ENCODE results near the gene EFCAB9.
A peak's percentile ranks its signal among the peaks of the same experiment; 100 is the strongest.

The EFCAB9 gene

GRCh38 chr5:172186114-172186695, 7.8 kb upstream of the EFCAB9 start:
- H3K27ac ChIP-seq (ENCODE audit: low read depth, low read length, poor library complexity, severe bottlenecking) = peak overlapping the region; percentile 78

GRCh38 chr5:172187118-172188032, 6.6 kb upstream of the EFCAB9 start:
- H2AFZ ChIP-seq (ENCODE audit: low read length) = no peak overlapping the region
- H3K79me2 ChIP-seq (ENCODE audit: insufficient read depth, low read length) = peaks cover 34% of the 10 kb centered on the region
- no peaks in the 10 kb centered on the region for H3K9me2 ChIP-seq (ENCODE audit: low read depth, low read length)
- H3K4me2 ChIP-seq (ENCODE audit: low read length) = peak overlapping the region; percentile 94
- H4K20me1 ChIP-seq (ENCODE audit: insufficient read depth, low read length) = no peaks in the 10 kb centered on the region
- H3K27me3 ChIP-seq (ENCODE audit: insufficient read depth, low read length) = no peaks in the 10 kb centered on the region
- no peaks in the 10 kb centered on the region for H3F3A ChIP-seq (ENCODE audit: insufficient read depth, low read length)
- peak overlapping the region; percentile 71 for H3K9ac ChIP-seq (ENCODE audit: low read length)
- peaks cover 42% of the 10 kb centered on the region for H3K4me1 ChIP-seq (ENCODE audit: insufficient read depth, low read length, severe bottlenecking)
- TF ChIP-seq EZH2 (IDR thresholded peaks at IDR 0.05; ENCODE audit: borderline replicate concordance, low read length) (no peak), CTCF (IDR thresholded peaks at IDR 0.05; ENCODE audit: low read length) (peak; percentile 12; the same call in 1 of the 2 replicates)
- peaks cover 14% of the 10 kb centered on the region; the same call in 1 of the 2 replicates for H3K36me3 ChIP-seq (ENCODE audit: insufficient read depth, low read length)
- no peaks in the 10 kb centered on the region for H3K9me3 ChIP-seq (ENCODE audit: low read length)
- H3K27ac ChIP-seq (ENCODE audit: low read depth, low read length, poor library complexity, severe bottlenecking) = peak overlapping the region; percentile 78
- H3K4me3 ChIP-seq (ENCODE audit: low read depth, low read length, poor library complexity, severe bottlenecking) = peak overlapping the region; percentile 76

More at GRCh38 chr5:172186114-172186695, 7.8 kb upstream of the EFCAB9 start:
- peaks cover 34% of the 10 kb centered on the region for H3K79me2 ChIP-seq (ENCODE audit: insufficient read depth, low read length)
- H3K4me1 ChIP-seq (ENCODE audit: insufficient read depth, low read length, severe bottlenecking) = peaks cover 42% of the 10 kb centered on the region
- no peaks in the 10 kb centered on the region for H3K9me3 ChIP-seq (ENCODE audit: low read length)
- H3K9ac ChIP-seq (ENCODE audit: low read length) = peak overlapping the region; percentile 71
- TF ChIP-seq CTCF (IDR thresholded peaks at IDR 0.05; ENCODE audit: low read length) = no peak
- TF ChIP-seq EZH2 (IDR thresholded peaks at IDR 0.05; ENCODE audit: borderline replicate concordance, low read length) = no peak
- H3K4me2 ChIP-seq (ENCODE audit: low read length) = peak overlapping the region; percentile 94
- H4K20me1 ChIP-seq (ENCODE audit: insufficient read depth, low read length) = no peaks in the 10 kb centered on the region
- no peaks in the 10 kb centered on the region for H3F3A ChIP-seq (ENCODE audit: insufficient read depth, low read length)
- H3K9me2 ChIP-seq (ENCODE audit: low read depth, low read length) = no peaks in the 10 kb centered on the region
- no peak overlapping the region for H2AFZ ChIP-seq (ENCODE audit: low read length)
- H3K4me3 ChIP-seq (ENCODE audit: low read depth, low read length, poor library complexity, severe bottlenecking) = peak overlapping the region; percentile 76
- no peaks in the 10 kb centered on the region for H3K27me3 ChIP-seq (ENCODE audit: insufficient read depth, low read length)
- peaks cover 14% of the 10 kb centered on the region; the same call in 1 of the 2 replicates for H3K36me3 ChIP-seq (ENCODE audit: insufficient read depth, low read length)

- Histone ChIP-seq H3K79me2 (ENCODE audit: insufficient read depth, low read length) (peaks cover 31% of the 10 kb centered on the region), H3K4me3 (ENCODE audit: low read depth, low read length, poor library complexity, severe bottlenecking) (peak within 1 kb of the TSS; percentile 76), H3K4me2 (ENCODE audit: low read length) (peak within 1 kb of the TSS; percentile 94), H4K20me1 (ENCODE audit: insufficient read depth, low read length) (no peaks in the 10 kb centered on the region), H3K27ac (ENCODE audit: low read depth, low read length, poor library complexity, severe bottlenecking) (peak within 1 kb of the TSS; percentile 57), H3K9ac (ENCODE audit: low read length) (peak within 1 kb of the TSS; percentile 71), H3K4me1 (ENCODE audit: insufficient read depth, low read length, severe bottlenecking) (peaks cover 44% of the 10 kb centered on the region), H3K9me3 (ENCODE audit: low read length) (no peaks in the 10 kb centered on the region), H3K9me2 (ENCODE audit: low read depth, low read length) (no peaks in the 10 kb centered on the region), H3F3A (ENCODE audit: insufficient read depth, low read length) (no peaks in the 10 kb centered on the region), H2AFZ (ENCODE audit: low read length) (no peak within 1 kb of the TSS), H3K27me3 (ENCODE audit: insufficient read depth, low read length) (no peaks in the 10 kb centered on the region), H3K36me3 (ENCODE audit: insufficient read depth, low read length) (peaks cover 9% of the 10 kb centered on the region; the same call in 1 of the 2 replicates)
- TF ChIP-seq EZH2 (IDR thresholded peaks at IDR 0.05; ENCODE audit: borderline replicate concordance, low read length) = no peak
- TF ChIP-seq CTCF (IDR thresholded peaks at IDR 0.05; ENCODE audit: low read length) = peak; percentile 94
Measured at GRCh38 chr5:172188033-172188892, 5.7 kb upstream of the EFCAB9 start, which contains the start of gene STK10. Gene STK10 (minus strand): TSS chr5:172188224. CDS start chr5:172188042, 182 bp downstream.

Measured in OCI-LY1 (cell line).